Hepatocyte (in vitro differentiated cells): Measurements from ENCODE around the gene ERO1B. TPM values are rescaled to one million over a fixed set of nuclear protein-coding genes. Genes with fewer than 3 reads are reported as not detected.
"Not testable (repeated sequence)": the region's sequence is repeated elsewhere in the genome, so short reads cannot be mapped to it uniquely, and the experiment has no call there.

Experiments
- DNase-seq: peaks from one replicate; pipeline ENCODE4 v3.0.0-alpha.2; 2016; ENCODE audit warnings: low spot score
- H2AFZ ChIP-seq: fragments of 200-600 bp; sonication (generic); 2 replicates; pipeline ENCODE4 v1.6.0; 2016; ENCODE audit warnings: antibody characterized with exemption, mild to moderate bottlenecking
- H3K27ac ChIP-seq: fragments of 200-600 bp; sonication (generic); 2 replicates; pipeline ENCODE4 v1.5.1; 2016; ENCODE audit warnings: mild to moderate bottlenecking
- H3K27me3 ChIP-seq: fragments of 200-600 bp; sonication (generic); 2 replicates; pipeline ENCODE4 v1.6.1; 2016
- H3K36me3 ChIP-seq: fragments of 200-600 bp; sonication (generic); replicated peaks from 2 replicates; pipeline ENCODE4 v1.5.1; 2016; ENCODE audit warnings: low read depth; ENCODE audit not compliant: insufficient read depth
- H3K4me1 ChIP-seq: fragments of 200-600 bp; sonication (generic); 2 replicates; pipeline ENCODE4 v1.5.1; 2016; ENCODE audit warnings: mild to moderate bottlenecking, moderate library complexity; ENCODE audit not compliant: insufficient read depth
- H3K4me2 ChIP-seq: fragments of 200-600 bp; sonication (generic); 2 replicates; pipeline ENCODE4 v1.6.0; 2016
- H3K4me3 ChIP-seq: fragments of 200-600 bp; sonication (generic); 2 replicates; pipeline ENCODE4 v1.5.1; 2016; ENCODE audit warnings: mild to moderate bottlenecking
- H3K79me2 ChIP-seq: fragments of 200-600 bp; sonication (generic); 2 replicates; pipeline ENCODE4 v1.6.0; 2017; ENCODE audit warnings: mild to moderate bottlenecking
- H3K9me2 ChIP-seq: fragments of 200-600 bp; sonication (generic); replicated peaks from 2 replicates; pipeline ENCODE4 v1.6.0; 2017; ENCODE audit warnings: mild to moderate bottlenecking; ENCODE audit not compliant: insufficient read depth
- H3K9me3 ChIP-seq: fragments of 200-600 bp; sonication (generic); 2 replicates; pipeline ENCODE4 v1.5.1; 2016; ENCODE audit warnings: low read depth, mild to moderate bottlenecking
- H4K20me1 ChIP-seq: fragments of 200-600 bp; sonication (generic); 2 replicates; pipeline ENCODE4 v1.6.0; 2016; ENCODE audit warnings: mild to moderate bottlenecking; ENCODE audit not compliant: insufficient read depth, poor library complexity, severe bottlenecking
- CTCF ChIP-seq: fragments of 200-600 bp; sonication (generic); IDR thresholded peaks from 2 replicates; pipeline ENCODE4 v1.5.1; 2016; ENCODE audit warnings: antibody characterized with exemption, mild to moderate bottlenecking; ENCODE audit not compliant: poor library complexity
- EZH2 ChIP-seq: fragments of 200-600 bp; sonication (generic); IDR thresholded peaks from 2 replicates; pipeline ENCODE4 v1.6.1; 2016; ENCODE audit warnings: antibody characterized with exemption, mild to moderate bottlenecking, borderline replicate concordance
- EZH2phosphoT487 ChIP-seq: fragments of 200-600 bp; sonication (generic); IDR thresholded peaks from one replicate; pipeline ENCODE4 v1.6.1; 2018; ENCODE audit warnings: antibody characterized with exemption, mild to moderate bottlenecking, low read depth, moderate library complexity; ENCODE audit not compliant: unreplicated experiment, severe bottlenecking
- WGBS: methylation state at CpG from one replicate; pipeline ENCODE4 v1.1.6; 2016; ENCODE audit warnings: low lambda C conversion rate; ENCODE audit errors: missing lambda C conversion rate; 5-methylcytosine and 5-hydroxymethylcytosine counted together
- polyA plus RNA-seq: library from polyadenylated mRNA; unstranded; fragments of >200 nt; fragmentation: Nextera tagmentation; extraction: Ambion mirVana; gene quantifications from 2 replicates; pipeline ENCODE4 v1.2.1, GENCODE V29; 2016
- total RNA-seq: library from RNA; depleted of rRNA; stranded (reverse); fragments of >200 nt; gene quantifications from 2 replicates; pipeline ENCODE4 v1.2.3, GENCODE V29; 2014

Gene ERO1B
- total and polyA plus RNA-seq, 2 experiments from 2014 or later = 3.6 to 5.8 TPM

- Histone ChIP-seq H3K4me1 (no peaks in the 10 kb centered on the region), H3K4me3 (no peak overlapping the region), H4K20me1 (no peaks in the 10 kb centered on the region), H2AFZ (no peak overlapping the region), H3K79me2 (no peaks in the 10 kb centered on the region), H3K27me3 (no peaks in the 10 kb centered on the region), H3K36me3 (no peaks in the 10 kb centered on the region), H3K4me2 (no peak overlapping the region), H3K9me3 (peaks cover 23% of the 10 kb centered on the region), H3K27ac (no peak overlapping the region), H3K9me2 (no peaks in the 10 kb centered on the region)
- WGBS = 95% methylated on average over 1 of the region's 1 CpG
- TF ChIP-seq CTCF = no peak
- no peak for TF ChIP-seq EZH2
- TF ChIP-seq EZH2phosphoT487 = no peak
- no peak for DNase-seq
Measured at GRCh38 chr1:236201786-236202185, 80.0 kb downstream of the ERO1B start.

GRCh38 chr1:236200925-236201324, 80.8 kb downstream of the ERO1B start:
- Histone ChIP-seq H3K9me2 (no peaks in the 10 kb centered on the region), H3K27me3 (no peaks in the 10 kb centered on the region), H4K20me1 (no peaks in the 10 kb centered on the region), H2AFZ (no peak overlapping the region), H3K4me1 (no peaks in the 10 kb centered on the region), H3K4me2 (no peak overlapping the region), H3K36me3 (no peaks in the 10 kb centered on the region), H3K27ac (no peak overlapping the region), H3K9me3 (peaks cover 23% of the 10 kb centered on the region), H3K79me2 (no peaks in the 10 kb centered on the region), H3K4me3 (no peak overlapping the region)
- DNase-seq = no peak
- TF ChIP-seq CTCF (no peak), EZH2 (no peak), EZH2phosphoT487 (no peak)

GRCh38 chr1:236193184-236193583, 88.6 kb downstream of the ERO1B start:
- Histone ChIP-seq H3K9me2 (no peaks in the 10 kb centered on the region), H4K20me1 (no peaks in the 10 kb centered on the region), H3K4me2 (no peak overlapping the region), H3K9me3 (no peaks in the 10 kb centered on the region), H3K4me1 (no peaks in the 10 kb centered on the region), H3K27me3 (no peaks in the 10 kb centered on the region), H3K4me3 (no peak overlapping the region), H3K27ac (no peak overlapping the region), H3K79me2 (no peaks in the 10 kb centered on the region), H2AFZ (no peak overlapping the region), H3K36me3 (no peaks in the 10 kb centered on the region)
- WGBS = 96% methylated on average over 2 of the region's 2 CpGs
- no peak for TF ChIP-seq CTCF
- TF ChIP-seq EZH2phosphoT487 = no peak
- no peak for TF ChIP-seq EZH2
- DNase-seq = no peak

- H3K9me2 ChIP-seq, H3K27ac ChIP-seq, H2AFZ ChIP-seq, H3K4me1 ChIP-seq, H4K20me1 ChIP-seq, H3K4me3 ChIP-seq, DNase-seq, H3K27me3 ChIP-seq, H3K36me3 ChIP-seq, H3K9me3 ChIP-seq, H3K4me2 ChIP-seq, H3K79me2 ChIP-seq: not testable (repeated sequence)
- 100% methylated on average over 1 of the region's 1 CpG for WGBS
Measured at GRCh38 chr1:236188084-236188483, 93.7 kb downstream of the ERO1B start.

- H3K27ac ChIP-seq, H3K27me3 ChIP-seq, DNase-seq, H3K9me2 ChIP-seq, H3K4me2 ChIP-seq, H4K20me1 ChIP-seq, H3K36me3 ChIP-seq, H3K4me1 ChIP-seq, H3K79me2 ChIP-seq, H2AFZ ChIP-seq, H3K4me3 ChIP-seq, H3K9me3 ChIP-seq: not testable (repeated sequence)
- WGBS = 95% methylated on average over 2 of the region's 2 CpGs
Measured at GRCh38 chr1:236186471-236186870, 95.3 kb downstream of the ERO1B start.
